ENCODE measurements around the gene PPP1R26.

The PPP1R26 gene

DNA sequence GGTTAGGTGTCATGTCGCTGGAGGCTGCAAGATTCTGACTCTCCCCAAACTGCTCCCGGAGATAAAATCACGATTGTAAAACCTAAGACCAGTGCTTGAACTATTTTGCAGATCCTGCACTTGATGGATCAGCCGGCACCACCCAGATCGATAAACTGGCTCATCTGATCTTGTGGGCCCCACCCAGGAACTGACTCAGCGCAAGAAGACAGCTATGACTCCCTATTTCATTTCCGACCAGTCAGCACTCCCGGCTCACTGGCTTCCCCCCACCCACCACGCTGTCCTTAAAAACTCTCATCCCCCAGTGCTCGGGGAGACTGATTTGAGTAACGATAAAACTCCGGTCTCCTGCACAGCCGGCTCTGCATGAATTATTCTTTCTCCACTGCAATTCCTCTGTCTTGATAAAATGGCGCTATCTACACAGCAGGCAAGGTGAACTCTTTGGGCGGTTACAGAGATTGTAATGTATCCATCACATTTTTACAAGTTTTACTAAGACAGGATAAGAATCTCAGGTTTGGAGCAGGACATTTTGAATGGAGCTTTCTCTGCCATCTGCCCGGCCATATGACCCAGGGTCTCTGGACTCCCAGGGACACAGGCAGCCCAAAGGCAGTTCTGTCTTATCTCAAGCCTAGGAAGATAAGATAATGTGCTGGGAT is 10.6 kb upstream of the PPP1R26 start (continued):
- TF ChIP-seq ZNF510 (tag by site-specific recombination; IDR thresholded peaks at IDR 0.05; ENCODE audit: insufficient replicate concordance) = no peak
- TF ChIP-seq, protein P1, sequence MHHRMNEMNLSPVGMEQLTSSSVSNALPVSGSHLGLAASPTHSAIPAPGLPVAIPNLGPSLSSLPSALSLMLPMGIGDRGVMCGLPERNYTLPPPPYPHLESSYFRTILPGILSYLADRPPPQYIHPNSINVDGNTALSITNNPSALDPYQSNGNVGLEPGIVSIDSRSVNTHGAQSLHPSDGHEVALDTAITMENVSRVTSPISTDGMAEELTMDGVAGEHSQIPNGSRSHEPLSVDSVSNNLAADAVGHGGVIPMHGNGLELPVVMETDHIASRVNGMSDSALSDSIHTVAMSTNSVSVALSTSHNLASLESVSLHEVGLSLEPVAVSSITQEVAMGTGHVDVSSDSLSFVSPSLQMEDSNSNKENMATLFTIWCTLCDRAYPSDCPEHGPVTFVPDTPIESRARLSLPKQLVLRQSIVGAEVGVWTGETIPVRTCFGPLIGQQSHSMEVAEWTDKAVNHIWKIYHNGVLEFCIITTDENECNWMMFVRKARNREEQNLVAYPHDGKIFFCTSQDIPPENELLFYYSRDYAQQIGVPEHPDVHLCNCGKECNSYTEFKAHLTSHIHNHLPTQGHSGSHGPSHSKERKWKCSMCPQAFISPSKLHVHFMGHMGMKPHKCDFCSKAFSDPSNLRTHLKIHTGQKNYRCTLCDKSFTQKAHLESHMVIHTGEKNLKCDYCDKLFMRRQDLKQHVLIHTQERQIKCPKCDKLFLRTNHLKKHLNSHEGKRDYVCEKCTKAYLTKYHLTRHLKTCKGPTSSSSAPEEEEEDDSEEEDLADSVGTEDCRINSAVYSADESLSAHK (tag by site-specific recombination; IDR thresholded peaks at IDR 0.05) = peak; percentile 58; the same call in 1 of the 2 replicates
- TF ChIP-seq, protein P2, sequence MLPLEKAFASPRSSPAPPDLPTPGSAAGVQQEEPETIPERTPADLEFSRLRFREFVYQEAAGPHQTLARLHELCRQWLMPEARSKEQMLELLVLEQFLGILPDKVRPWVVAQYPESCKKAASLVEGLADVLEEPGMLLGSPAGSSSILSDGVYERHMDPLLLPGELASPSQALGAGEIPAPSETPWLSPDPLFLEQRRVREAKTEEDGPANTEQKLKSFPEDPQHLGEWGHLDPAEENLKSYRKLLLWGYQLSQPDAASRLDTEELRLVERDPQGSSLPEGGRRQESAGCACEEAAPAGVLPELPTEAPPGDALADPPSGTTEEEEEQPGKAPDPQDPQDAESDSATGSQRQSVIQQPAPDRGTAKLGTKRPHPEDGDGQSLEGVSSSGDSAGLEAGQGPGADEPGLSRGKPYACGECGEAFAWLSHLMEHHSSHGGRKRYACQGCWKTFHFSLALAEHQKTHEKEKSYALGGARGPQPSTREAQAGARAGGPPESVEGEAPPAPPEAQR (tag by site-specific recombination; IDR thresholded peaks at IDR 0.05) = no peak
- TF ChIP-seq ZXDB (tag by site-specific recombination; IDR thresholded peaks at IDR 0.05) = 0 out of 2 replicates have a peak, but pooled peaks have one; percentile 20
- no peak for TF ChIP-seq ZNF211 (tag by site-specific recombination; IDR thresholded peaks at IDR 0.05; ENCODE audit: low read depth)
- TF ChIP-seq, protein P3, sequence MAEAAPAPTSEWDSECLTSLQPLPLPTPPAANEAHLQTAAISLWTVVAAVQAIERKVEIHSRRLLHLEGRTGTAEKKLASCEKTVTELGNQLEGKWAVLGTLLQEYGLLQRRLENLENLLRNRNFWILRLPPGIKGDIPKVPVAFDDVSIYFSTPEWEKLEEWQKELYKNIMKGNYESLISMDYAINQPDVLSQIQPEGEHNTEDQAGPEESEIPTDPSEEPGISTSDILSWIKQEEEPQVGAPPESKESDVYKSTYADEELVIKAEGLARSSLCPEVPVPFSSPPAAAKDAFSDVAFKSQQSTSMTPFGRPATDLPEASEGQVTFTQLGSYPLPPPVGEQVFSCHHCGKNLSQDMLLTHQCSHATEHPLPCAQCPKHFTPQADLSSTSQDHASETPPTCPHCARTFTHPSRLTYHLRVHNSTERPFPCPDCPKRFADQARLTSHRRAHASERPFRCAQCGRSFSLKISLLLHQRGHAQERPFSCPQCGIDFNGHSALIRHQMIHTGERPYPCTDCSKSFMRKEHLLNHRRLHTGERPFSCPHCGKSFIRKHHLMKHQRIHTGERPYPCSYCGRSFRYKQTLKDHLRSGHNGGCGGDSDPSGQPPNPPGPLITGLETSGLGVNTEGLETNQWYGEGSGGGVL (tag by site-specific recombination; IDR thresholded peaks at IDR 0.05) = peak; percentile 50
- TF ChIP-seq, protein P4, sequence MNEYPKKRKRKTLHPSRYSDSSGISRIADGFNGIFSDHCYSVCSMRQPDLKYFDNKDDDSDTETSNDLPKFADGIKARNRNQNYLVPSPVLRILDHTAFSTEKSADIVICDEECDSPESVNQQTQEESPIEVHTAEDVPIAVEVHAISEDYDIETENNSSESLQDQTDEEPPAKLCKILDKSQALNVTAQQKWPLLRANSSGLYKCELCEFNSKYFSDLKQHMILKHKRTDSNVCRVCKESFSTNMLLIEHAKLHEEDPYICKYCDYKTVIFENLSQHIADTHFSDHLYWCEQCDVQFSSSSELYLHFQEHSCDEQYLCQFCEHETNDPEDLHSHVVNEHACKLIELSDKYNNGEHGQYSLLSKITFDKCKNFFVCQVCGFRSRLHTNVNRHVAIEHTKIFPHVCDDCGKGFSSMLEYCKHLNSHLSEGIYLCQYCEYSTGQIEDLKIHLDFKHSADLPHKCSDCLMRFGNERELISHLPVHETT (tag by site-specific recombination; IDR thresholded peaks at IDR 0.05) = 0 out of 2 replicates have a peak, but pooled peaks have one; percentile 13

DNA sequence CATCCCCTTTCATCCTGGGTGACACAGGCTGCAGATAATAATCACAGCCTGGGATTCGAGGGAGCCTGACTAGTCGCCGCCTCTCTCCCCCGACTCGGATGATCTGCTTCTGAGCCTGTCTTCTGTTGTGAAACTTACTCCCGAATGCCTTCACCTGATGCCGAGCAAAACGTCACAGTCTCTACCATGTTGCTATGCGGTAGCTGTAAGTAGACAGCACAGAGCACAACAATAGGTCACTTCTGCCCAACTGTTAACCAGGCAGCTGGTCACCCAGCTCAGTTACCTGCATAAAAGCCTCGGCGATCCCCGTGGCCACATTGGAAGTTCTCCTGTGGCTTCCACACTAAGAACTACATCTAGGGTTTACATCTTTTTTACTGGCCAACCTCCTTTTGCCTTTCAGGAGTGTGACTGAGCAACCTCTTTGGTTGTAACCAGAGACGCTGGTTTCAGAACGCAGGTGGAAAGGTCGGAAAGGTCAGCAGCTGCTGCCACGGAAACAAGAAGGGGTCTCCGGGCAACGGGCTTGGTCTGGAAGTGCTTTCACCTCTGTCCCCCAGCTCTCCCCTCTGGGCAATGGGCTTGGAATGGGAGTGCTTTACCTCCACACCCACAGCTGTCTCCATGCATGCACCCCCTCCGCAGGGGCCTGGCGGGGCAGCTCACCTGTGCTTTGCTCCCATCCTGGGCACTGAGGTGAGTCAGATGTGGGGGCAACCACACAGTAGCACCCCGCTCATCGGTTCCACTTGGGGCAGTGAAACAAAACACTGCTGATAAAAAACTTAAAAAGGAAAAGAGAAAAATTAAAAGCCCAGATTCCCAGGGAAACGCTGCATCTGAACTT is 7.6 kb upstream of the PPP1R26 start:
- peak; percentile 64; the same call in 1 of the 2 replicates for TF ChIP-seq ZNF10 (tag by site-specific recombination; IDR thresholded peaks at IDR 0.05)
- TF ChIP-seq, protein P4 (tag by site-specific recombination; IDR thresholded peaks at IDR 0.05) = no peak
- Histone ChIP-seq H3K36me3 (ENCODE audit: control insufficient read depth in 2 of 2, insufficient read depth in 1 of 2, low read length in 2 of 2) (peaks cover 0 to 3% of the 10 kb centered on the region in 2 experiments; a peak in 1 of 3 replicates), H3K27ac (ENCODE audit: extremely low read depth, low read depth, low read length) (no peak overlapping the region), H3K4me1 (ENCODE audit: control insufficient read depth, insufficient read depth, low read length) (0 out of 2 replicates have a peak, but pooled peaks cover 3% of the 10 kb centered on the region), H3K4me3 (ENCODE audit: low read depth, low read length) (no peak overlapping the region), H3K9me3 (ENCODE audit: control insufficient read depth, insufficient read depth, low read depth, low read length) (no peaks in the 10 kb centered on the region)
- CTCF ChIA-PET = interaction anchor here (0.8 to 2.5 kb wide), 3 partner anchors 8 to 717 kb away, joined by 4 to 9 read pairs (median 4); no protein-coding TSS in a partner anchor
- POLR2A ChIA-PET = interaction anchor here (0.5 to 1.4 kb wide), 2 partner anchors 9 to 53 kb away, joined by 3 to 7 read pairs; no protein-coding TSS in a partner anchor

DNA sequence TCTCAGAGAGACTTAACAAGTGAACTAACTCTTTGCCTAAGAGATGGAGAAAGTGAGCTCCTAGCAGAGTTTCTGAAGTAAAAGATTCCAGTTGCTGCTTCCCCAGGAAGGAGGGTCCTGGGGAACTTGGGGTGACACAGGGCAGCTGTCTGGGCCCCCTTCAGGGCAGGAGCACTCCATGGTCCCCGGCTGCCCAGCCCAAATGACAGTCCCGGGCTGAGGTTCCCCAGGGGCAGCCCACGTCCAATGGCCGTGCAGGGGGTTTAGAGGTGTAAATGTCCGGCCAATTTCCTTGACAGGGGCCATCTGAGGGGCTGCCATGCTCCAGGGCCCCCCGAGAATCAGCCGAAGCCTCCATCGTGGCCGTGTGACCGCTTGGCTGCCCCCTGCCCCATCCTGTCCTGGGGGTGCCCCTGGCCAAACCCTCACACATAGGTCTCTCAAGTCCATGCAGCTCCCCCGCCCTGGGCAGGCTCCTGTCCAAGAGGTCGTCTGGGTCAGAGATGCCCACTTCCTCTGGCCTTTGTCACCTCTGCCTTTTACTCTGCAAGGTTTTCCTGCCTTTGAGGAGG is 5.5 kb upstream of the PPP1R26 start:
- Histone ChIP-seq H3K4me1 (ENCODE audit: control insufficient read depth, insufficient read depth, low read length) (no peaks in the 10 kb centered on the region), H3K9me3 (ENCODE audit: control insufficient read depth, insufficient read depth, low read depth, low read length) (no peaks in the 10 kb centered on the region), H3K4me3 (ENCODE audit: low read depth, low read length) (no peak overlapping the region), H3K27ac (ENCODE audit: extremely low read depth, low read depth, low read length) (no peak overlapping the region), H3K36me3 (ENCODE audit: control insufficient read depth in 2 of 2, insufficient read depth in 1 of 2, low read length in 2 of 2) (peaks cover 0 to 3% of the 10 kb centered on the region in 2 experiments; a peak in 1 of 3 replicates)
- ChIA-PET POLR2A (no interaction called here), CTCF (interaction anchor here (0.9 to 2.5 kb wide), 6 partner anchors 8 to 388 kb away, joined by 3 to 9 read pairs (median 4); partner anchors contain the start of gene MRPS2)
- TF ChIP-seq ZNF776 (tag by site-specific recombination; IDR thresholded peaks at IDR 0.05; ENCODE audit: borderline replicate concordance) = no peak
- no peak for TF ChIP-seq ZNF239 (tag by site-specific recombination; IDR thresholded peaks at IDR 0.05)
- TF ChIP-seq TRIM28 (IDR thresholded peaks at IDR 0.05; ENCODE audit: borderline replicate concordance, low read length) = no peak
- TF ChIP-seq, protein P5, sequence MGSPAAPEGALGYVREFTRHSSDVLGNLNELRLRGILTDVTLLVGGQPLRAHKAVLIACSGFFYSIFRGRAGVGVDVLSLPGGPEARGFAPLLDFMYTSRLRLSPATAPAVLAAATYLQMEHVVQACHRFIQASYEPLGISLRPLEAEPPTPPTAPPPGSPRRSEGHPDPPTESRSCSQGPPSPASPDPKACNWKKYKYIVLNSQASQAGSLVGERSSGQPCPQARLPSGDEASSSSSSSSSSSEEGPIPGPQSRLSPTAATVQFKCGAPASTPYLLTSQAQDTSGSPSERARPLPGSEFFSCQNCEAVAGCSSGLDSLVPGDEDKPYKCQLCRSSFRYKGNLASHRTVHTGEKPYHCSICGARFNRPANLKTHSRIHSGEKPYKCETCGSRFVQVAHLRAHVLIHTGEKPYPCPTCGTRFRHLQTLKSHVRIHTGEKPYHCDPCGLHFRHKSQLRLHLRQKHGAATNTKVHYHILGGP (tag by site-specific recombination; IDR thresholded peaks at IDR 0.05) = no peak
- no peak for TF ChIP-seq ZNF211 (tag by site-specific recombination; IDR thresholded peaks at IDR 0.05; ENCODE audit: low read depth)

Measured in HEK293 (cell line).